Measurements from ENCODE around the gene TMEM115. TPM values are rescaled to one million over a fixed set of nuclear protein-coding genes. Genes with fewer than 3 reads are reported as not detected.

TMEM115 gene
- total RNA-seq, 1 donor from 2014 or later: 63.2 TPM

DNA sequence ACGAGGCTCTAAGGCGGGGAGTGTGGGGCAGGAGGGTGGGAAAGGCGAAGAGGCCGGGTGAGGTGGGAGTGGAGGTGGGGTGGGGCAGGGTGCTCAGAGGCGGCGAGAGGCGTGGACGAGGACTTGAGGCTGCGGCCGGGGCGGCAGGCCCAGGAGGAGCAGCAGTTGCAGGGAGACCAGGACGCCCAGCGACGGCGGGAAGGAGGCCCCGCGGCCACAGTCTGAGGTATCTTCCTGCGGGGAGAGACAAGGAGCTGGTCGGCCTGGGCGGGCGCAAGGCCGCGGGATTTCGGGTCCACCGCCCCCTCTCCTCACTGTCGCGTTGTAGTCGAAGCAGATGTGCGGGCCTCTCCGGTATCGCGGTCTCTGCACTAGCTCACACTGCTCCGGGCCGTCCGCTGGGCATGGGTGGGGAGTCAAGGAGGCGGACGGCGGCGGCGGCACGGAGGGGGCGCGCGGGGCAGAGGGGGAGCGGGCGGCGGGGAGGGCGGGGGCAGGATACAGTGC lies 5.3 kb upstream of the TMEM115 start:
- no peak overlapping the region for H3K27ac Mint-ChIP-seq (ENCODE audit: unreplicated experiment)
- H3K4me3 Mint-ChIP-seq (ENCODE audit: unreplicated experiment): peak overlapping the region; percentile 71
- no peak for DNase-seq (ENCODE audit: extremely low spot score, unreplicated experiment)
- no peaks in the 10 kb centered on the region for H3K9me3 Mint-ChIP-seq (ENCODE audit: unreplicated experiment)
- no peaks in the 10 kb centered on the region for H3K27me3 Mint-ChIP-seq (ENCODE audit: unreplicated experiment)
- TF ChIP-seq, protein P1, sequence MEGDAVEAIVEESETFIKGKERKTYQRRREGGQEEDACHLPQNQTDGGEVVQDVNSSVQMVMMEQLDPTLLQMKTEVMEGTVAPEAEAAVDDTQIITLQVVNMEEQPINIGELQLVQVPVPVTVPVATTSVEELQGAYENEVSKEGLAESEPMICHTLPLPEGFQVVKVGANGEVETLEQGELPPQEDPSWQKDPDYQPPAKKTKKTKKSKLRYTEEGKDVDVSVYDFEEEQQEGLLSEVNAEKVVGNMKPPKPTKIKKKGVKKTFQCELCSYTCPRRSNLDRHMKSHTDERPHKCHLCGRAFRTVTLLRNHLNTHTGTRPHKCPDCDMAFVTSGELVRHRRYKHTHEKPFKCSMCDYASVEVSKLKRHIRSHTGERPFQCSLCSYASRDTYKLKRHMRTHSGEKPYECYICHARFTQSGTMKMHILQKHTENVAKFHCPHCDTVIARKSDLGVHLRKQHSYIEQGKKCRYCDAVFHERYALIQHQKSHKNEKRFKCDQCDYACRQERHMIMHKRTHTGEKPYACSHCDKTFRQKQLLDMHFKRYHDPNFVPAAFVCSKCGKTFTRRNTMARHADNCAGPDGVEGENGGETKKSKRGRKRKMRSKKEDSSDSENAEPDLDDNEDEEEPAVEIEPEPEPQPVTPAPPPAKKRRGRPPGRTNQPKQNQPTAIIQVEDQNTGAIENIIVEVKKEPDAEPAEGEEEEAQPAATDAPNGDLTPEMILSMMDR (IDR thresholded peaks at IDR 0.05): no peak
- no peaks in the 10 kb centered on the region for H3K36me3 Mint-ChIP-seq (ENCODE audit: unreplicated experiment)
- peaks cover 6% of the 10 kb centered on the region for H3K4me1 Mint-ChIP-seq (ENCODE audit: unreplicated experiment)

DNA sequence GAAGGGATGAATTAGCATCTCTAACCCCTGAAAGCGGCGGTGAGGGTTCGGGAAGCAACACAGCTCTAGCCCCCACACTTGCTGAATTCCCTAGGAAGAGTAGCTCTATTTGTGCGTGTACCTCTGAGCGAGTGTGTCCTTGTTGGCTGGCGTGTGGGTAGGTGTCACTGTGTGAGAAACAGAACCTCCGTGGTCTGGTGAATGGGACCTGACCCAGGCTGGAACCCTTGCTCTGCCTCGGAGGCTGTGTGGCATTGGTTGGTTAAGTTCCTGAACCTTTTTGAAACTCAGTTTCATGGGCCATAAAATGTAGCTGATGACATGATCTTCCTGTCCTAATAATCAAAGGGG lies 414 bp upstream of the TMEM115 start:
- peak overlapping the region; percentile 31 for H3K27ac Mint-ChIP-seq (ENCODE audit: unreplicated experiment)
- H3K4me1 Mint-ChIP-seq (ENCODE audit: unreplicated experiment): peaks cover 34% of the 10 kb centered on the region
- no peak for DNase-seq (ENCODE audit: extremely low spot score, unreplicated experiment)
- no peaks in the 10 kb centered on the region for H3K27me3 Mint-ChIP-seq (ENCODE audit: unreplicated experiment)
- H3K9me3 Mint-ChIP-seq (ENCODE audit: unreplicated experiment): no peaks in the 10 kb centered on the region
- H3K36me3 Mint-ChIP-seq (ENCODE audit: unreplicated experiment): peaks cover 2% of the 10 kb centered on the region
- H3K4me3 Mint-ChIP-seq (ENCODE audit: unreplicated experiment): peak overlapping the region; percentile 96
- TF ChIP-seq, protein P1 (IDR thresholded peaks at IDR 0.05): no peak

DNA sequence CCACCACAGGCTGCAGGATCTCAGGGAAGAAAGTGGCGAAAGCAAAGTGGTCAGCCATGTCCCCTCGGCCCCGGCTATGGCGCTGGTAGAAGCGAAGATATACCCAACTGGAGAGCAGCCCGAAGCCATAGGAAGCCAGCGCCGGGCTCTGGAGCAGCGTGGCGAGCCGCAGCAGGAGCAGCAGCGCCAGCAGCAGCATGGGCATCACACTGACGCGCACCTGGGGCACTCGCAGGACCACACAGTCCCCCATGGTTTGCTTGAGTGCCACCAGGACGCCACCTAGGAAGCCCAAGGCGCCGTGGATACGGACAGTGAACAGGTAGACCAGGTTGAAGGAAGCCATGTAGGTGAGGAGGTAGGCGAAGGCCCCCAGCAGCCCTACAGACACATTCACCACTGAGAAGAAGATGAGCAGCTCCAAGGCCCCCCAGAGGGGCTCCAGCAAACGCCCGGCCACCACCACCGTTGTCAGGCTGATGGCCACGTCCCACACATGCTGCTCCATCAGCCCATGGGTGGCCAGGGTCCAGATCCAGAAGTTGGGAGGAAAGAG lies 888 bp downstream of the TMEM115 start:
- Mint-ChIP-seq H3K27me3 (ENCODE audit: unreplicated experiment) (no peaks in the 10 kb centered on the region), H3K27ac (ENCODE audit: unreplicated experiment) (peak overlapping the region; percentile 87), H3K36me3 (ENCODE audit: unreplicated experiment) (peaks cover 8% of the 10 kb centered on the region), H3K9me3 (ENCODE audit: unreplicated experiment) (no peaks in the 10 kb centered on the region), H3K4me1 (ENCODE audit: unreplicated experiment) (peaks cover 34% of the 10 kb centered on the region), H3K4me3 (ENCODE audit: unreplicated experiment) (peak overlapping the region; percentile 96)
- TF ChIP-seq, protein P1 (IDR thresholded peaks at IDR 0.05): no peak
- no peak for DNase-seq (ENCODE audit: extremely low spot score, unreplicated experiment)

DNA sequence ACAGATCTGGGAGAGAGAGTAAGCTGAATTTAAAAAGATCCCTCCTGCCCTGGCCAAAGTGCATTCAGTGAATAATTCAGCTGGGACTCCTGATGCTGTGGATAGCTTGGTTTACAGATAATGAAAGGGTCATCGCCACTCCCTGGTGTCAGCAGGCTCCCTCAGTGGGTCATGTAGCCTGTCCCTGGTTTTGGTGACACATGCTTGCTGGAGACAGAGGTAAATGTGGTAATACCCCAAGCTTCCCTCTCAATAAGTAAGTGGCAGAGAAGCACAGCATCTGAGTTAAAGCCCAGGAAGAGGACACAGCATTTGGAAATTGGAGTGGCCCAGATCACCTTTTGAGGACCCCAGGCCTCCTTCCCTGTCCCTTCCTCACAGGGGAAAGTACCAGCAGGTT lies 1.8 kb downstream of the TMEM115 start:
- Mint-ChIP-seq H3K4me3 (ENCODE audit: unreplicated experiment) (peak overlapping the region; percentile 96), H3K27me3 (ENCODE audit: unreplicated experiment) (no peaks in the 10 kb centered on the region), H3K36me3 (ENCODE audit: unreplicated experiment) (peaks cover 8% of the 10 kb centered on the region), H3K4me1 (ENCODE audit: unreplicated experiment) (peaks cover 34% of the 10 kb centered on the region), H3K27ac (ENCODE audit: unreplicated experiment) (no peak overlapping the region), H3K9me3 (ENCODE audit: unreplicated experiment) (no peaks in the 10 kb centered on the region)
- DNase-seq (ENCODE audit: extremely low spot score, unreplicated experiment): no peak
- TF ChIP-seq, protein P1 (IDR thresholded peaks at IDR 0.05): no peak

DNA sequence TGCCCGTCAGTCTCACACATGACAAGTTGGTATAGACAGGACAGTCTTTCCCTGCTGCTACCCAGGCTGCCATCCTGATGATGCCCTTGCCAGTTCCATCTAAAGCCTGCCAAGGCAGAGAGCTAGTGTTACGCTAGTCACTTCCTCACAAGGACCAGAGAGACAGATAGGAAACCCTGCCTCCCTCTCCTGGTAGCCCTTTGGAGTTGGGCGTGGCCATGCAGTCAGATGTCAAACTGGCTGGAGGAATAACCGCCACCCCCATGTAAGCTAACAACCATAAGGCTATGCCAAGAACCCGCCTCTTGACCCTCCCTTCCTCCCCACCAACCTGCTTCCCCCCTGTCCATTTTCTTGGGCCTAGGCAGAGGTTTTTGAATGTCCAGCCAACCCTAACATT lies 2.8 kb downstream of the TMEM115 start:
- Mint-ChIP-seq H3K4me3 (ENCODE audit: unreplicated experiment) (peak overlapping the region; percentile 96), H3K9me3 (ENCODE audit: unreplicated experiment) (no peaks in the 10 kb centered on the region), H3K4me1 (ENCODE audit: unreplicated experiment) (peaks cover 36% of the 10 kb centered on the region), H3K27ac (ENCODE audit: unreplicated experiment) (no peak overlapping the region), H3K27me3 (ENCODE audit: unreplicated experiment) (no peaks in the 10 kb centered on the region), H3K36me3 (ENCODE audit: unreplicated experiment) (peaks cover 8% of the 10 kb centered on the region)
- no peak for DNase-seq (ENCODE audit: extremely low spot score, unreplicated experiment)
- TF ChIP-seq, protein P1 (IDR thresholded peaks at IDR 0.05): no peak
